PFSK-1 (cell line): ENCODE measurements around the gene TNS1.

Experiments
- FOXP2 ChIP-seq: optimal IDR thresholded peaks from 2 replicates; pipeline ENCODE3; 2011; ENCODE audit warnings: borderline replicate concordance, control low read depth, inconsistent platforms; ENCODE audit not compliant: insufficient read depth; ENCODE audit errors: extremely low read length, extremely low read depth
- POLR2AphosphoS5 ChIP-seq: IDR thresholded peaks from 2 replicates; pipeline ENCODE4 v1.6.1; 2012; ENCODE audit warnings: low read depth, mild to moderate bottlenecking, control low read depth, low read length, moderate library complexity
- SIN3A ChIP-seq: IDR thresholded peaks from 2 replicates; pipeline ENCODE4 v1.6.1; 2012; ENCODE audit warnings: mild to moderate bottlenecking, low read length, moderate library complexity, borderline replicate concordance; ENCODE audit not compliant: insufficient read depth
- TAF1 ChIP-seq: IDR thresholded peaks from 2 replicates; pipeline ENCODE4 v1.6.1; 2012; ENCODE audit warnings: low read length, control low read depth, borderline replicate concordance; ENCODE audit not compliant: insufficient read depth
- TF ChIP-seq, protein P1 (sequence below), 2 experiments: IDR thresholded peaks; 2 replicates each; pipeline versions ENCODE4 v1.6.1 to v1.8.0; 2011 to 2012; ENCODE audit warnings: low read depth in 2 of 2, low read length in 2 of 2, control low read depth in 1 of 2, inconsistent platforms in 1 of 2, mild to moderate bottlenecking in 1 of 2, moderate library complexity in 1 of 2; ENCODE audit not compliant: insufficient read depth in 1 of 2

TNS1 gene

DNA sequence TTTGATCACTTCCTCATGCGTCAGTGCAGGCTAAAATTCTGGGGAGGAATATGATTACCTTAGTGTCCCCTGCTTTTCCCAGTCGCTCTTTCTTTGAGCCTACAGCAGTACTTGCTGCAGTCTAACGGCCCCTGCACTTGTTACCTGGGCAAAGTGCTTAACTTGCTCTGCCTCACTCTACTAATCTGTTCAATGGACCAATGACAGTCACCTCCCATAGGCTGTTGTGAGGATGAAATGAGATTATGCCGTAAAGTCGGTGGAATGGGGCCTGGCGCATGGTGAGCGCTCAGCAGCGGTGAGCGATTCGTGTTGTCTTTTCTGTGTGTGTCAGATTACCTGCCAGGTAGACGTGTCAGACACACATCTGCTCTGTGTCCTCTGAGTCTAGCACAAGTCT, 5.3 kb downstream of the TNS1 start:
- TF ChIP-seq TAF1: no peak
- no peak for TF ChIP-seq FOXP2
- TF ChIP-seq SIN3A: no peak
- TF ChIP-seq, protein P1, sequence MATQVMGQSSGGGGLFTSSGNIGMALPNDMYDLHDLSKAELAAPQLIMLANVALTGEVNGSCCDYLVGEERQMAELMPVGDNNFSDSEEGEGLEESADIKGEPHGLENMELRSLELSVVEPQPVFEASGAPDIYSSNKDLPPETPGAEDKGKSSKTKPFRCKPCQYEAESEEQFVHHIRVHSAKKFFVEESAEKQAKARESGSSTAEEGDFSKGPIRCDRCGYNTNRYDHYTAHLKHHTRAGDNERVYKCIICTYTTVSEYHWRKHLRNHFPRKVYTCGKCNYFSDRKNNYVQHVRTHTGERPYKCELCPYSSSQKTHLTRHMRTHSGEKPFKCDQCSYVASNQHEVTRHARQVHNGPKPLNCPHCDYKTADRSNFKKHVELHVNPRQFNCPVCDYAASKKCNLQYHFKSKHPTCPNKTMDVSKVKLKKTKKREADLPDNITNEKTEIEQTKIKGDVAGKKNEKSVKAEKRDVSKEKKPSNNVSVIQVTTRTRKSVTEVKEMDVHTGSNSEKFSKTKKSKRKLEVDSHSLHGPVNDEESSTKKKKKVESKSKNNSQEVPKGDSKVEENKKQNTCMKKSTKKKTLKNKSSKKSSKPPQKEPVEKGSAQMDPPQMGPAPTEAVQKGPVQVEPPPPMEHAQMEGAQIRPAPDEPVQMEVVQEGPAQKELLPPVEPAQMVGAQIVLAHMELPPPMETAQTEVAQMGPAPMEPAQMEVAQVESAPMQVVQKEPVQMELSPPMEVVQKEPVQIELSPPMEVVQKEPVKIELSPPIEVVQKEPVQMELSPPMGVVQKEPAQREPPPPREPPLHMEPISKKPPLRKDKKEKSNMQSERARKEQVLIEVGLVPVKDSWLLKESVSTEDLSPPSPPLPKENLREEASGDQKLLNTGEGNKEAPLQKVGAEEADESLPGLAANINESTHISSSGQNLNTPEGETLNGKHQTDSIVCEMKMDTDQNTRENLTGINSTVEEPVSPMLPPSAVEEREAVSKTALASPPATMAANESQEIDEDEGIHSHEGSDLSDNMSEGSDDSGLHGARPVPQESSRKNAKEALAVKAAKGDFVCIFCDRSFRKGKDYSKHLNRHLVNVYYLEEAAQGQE (IDR thresholded peaks at IDR 0.05; ENCODE audit: insufficient read depth in 1 of 2, low read depth in 2 of 2, low read length in 2 of 2): no peak
- TF ChIP-seq POLR2AphosphoS5: no peak

GRCh38 chr2:217996361-217996760, 6.4 kb downstream of the TNS1 start:
- TF ChIP-seq TAF1 (no peak), SIN3A (no peak), FOXP2 (no peak), POLR2AphosphoS5 (no peak)
- TF ChIP-seq, protein P1 (IDR thresholded peaks at IDR 0.05; ENCODE audit: insufficient read depth in 1 of 2, low read depth in 2 of 2, low read length in 2 of 2): no peak

DNA sequence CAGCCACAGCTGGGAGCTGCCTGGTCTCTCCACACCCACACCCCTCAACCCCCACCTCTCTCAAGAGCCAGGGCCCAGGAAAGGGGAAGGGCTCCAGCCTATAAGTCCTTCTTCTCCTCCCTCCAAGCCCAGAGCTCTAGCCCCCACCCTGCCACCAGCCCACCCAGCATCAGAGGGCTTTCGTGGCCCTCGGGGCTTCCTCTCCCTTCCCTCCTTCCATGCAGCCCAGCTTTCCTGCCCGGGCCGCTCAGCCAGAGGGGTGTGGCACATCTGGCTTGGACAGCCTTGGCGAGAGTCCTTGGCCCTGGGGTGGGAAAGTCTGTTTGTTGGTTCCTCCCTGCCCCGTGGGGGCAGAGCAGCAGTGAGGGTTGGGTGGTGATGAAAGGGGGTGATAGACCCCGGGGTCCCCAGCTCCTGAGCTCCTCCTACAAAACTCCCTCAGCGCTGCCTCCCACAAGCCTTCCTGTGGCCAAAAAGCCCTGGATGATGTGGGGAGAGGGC, 7.0 kb downstream of the TNS1 start:
- TF ChIP-seq SIN3A: no peak
- TF ChIP-seq, protein P1 (IDR thresholded peaks at IDR 0.05; ENCODE audit: insufficient read depth in 1 of 2, low read depth in 2 of 2, low read length in 2 of 2): no peak
- no peak for TF ChIP-seq FOXP2
- TF ChIP-seq POLR2AphosphoS5: no peak
- TF ChIP-seq TAF1: no peak

GRCh38 chr2:217994776-217995274, 8.0 kb downstream of the TNS1 start:
- TF ChIP-seq POLR2AphosphoS5 (no peak), FOXP2 (no peak), SIN3A (no peak), TAF1 (no peak)
- TF ChIP-seq, protein P1 (IDR thresholded peaks at IDR 0.05; ENCODE audit: insufficient read depth in 1 of 2, low read depth in 2 of 2, low read length in 2 of 2): no peak
